GM23248 (cell line): ENCODE data around the gene KRT71.

ENCODE experiments used
- EZH2 ChIP-seq: fragments of 200-600 bp; sonication (generic); IDR thresholded peaks from 2 replicates; pipeline ENCODE4 v1.6.1; 2018; ENCODE audit warnings: antibody characterized with exemption, mild to moderate bottlenecking; ENCODE audit not compliant: insufficient read depth, poor library complexity, severe bottlenecking
- EZH2phosphoT487 ChIP-seq: fragments of 200-600 bp; sonication (generic); IDR thresholded peaks from 2 replicates; pipeline ENCODE4 v1.6.1; 2018; ENCODE audit warnings: antibody characterized with exemption, moderate library complexity, mild to moderate bottlenecking, low read depth; ENCODE audit not compliant: insufficient read depth

DNA sequence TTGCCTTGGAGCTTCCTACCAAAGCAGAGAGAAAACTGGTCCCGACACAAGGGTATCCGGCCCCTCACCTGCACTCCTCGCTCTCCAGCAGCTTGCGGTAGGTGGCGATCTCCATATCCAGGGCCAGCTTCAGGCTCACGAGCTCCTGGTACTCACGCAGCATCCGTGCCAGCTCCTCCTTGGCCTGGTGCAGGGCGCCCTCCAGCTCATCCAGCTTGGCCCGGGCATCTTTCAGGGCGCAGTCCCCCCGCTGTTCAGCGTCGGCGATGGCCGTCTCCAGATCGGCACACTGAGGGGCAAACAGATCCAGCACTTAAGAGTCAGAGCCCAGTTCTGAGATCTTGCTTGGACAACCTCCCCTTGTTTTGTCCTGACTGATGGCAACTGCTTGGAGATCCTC lies 34.6 kb upstream of the KRT71 start:
- no peak for TF ChIP-seq EZH2phosphoT487
- no peak for TF ChIP-seq EZH2
